H1 (cell line): ENCODE data around the gene MPZ.

Experiments
- CTCF ChIP-seq, 3 experiments: IDR thresholded peaks; 1 replicate in 2 of 3; 2 replicates in 1 of 3; pipeline versions ENCODE4 v1.5.1 to v1.6.1; 2011; ENCODE audit warnings: low read length in 3 of 3, mild to moderate bottlenecking in 3 of 3, inconsistent platforms in 2 of 3, low read depth in 1 of 3, moderate library complexity in 1 of 3; ENCODE audit not compliant: insufficient read depth in 1 of 3; ENCODE audit errors: control extremely low read depth in 1 of 3
- EP300 ChIP-seq, 2 experiments: IDR thresholded peaks; 1 replicate in 1 of 2; 2 replicates in 1 of 2; pipeline ENCODE4 v1.6.1; 2011 to 2012; ENCODE audit warnings: low read depth in 2 of 2, low read length in 2 of 2, mild to moderate bottlenecking in 2 of 2, borderline replicate concordance in 1 of 2, inconsistent platforms in 1 of 2, moderate library complexity in 1 of 2
- RAD21 ChIP-seq, 2 experiments: IDR thresholded peaks in 1 of 2; conservative IDR thresholded peaks in 1 of 2; 2 replicates each; pipeline ENCODE4 v1.6.1; 2011; ENCODE audit warnings: low read depth in 2 of 2, low read length in 2 of 2, improper control_type of control experiment in 1 of 2, inconsistent platforms in 1 of 2, mild to moderate bottlenecking in 1 of 2, moderate library complexity in 1 of 2
- YY1 ChIP-seq: IDR thresholded peaks from 2 replicates; pipeline ENCODE4 v1.6.1; 2011; ENCODE audit warnings: low read depth, mild to moderate bottlenecking, low read length
- ZNF274 ChIP-seq: IDR thresholded peaks from 2 replicates; pipeline ENCODE4 v1.7.0; 2012; ENCODE audit warnings: low read length, borderline replicate concordance; ENCODE audit errors: extremely low read depth
- TF ChIP-seq, protein P1 (sequence below): IDR thresholded peaks from 2 replicates; pipeline ENCODE4 v1.6.1; 2011; ENCODE audit warnings: low read length, improper control_type of control experiment

DNA sequence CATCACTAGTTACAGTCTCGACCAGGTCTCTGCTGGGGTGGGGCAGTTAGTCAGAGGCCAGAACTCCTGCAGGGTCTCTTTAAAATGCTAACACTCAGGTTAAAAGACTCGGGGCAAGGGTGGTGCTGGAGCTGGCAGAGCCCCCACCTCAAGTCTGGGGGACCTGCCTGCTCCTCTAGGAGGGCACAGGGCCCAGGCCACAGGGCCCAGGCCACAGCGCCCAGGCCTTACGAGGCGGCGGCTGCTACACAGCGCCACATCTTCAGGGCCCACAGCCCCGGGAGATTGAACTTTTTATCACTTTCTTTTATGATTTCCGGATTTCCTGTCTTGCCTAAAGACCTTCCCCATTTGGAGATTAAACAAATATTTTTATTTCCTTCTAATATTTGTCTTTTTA lies 10.4 kb downstream of the MPZ start:
- TF ChIP-seq RAD21 (IDR thresholded peaks at IDR 0.05 in 1 of 2, conservative IDR thresholded peaks at IDR 0.05 in 1 of 2; ENCODE audit: low read depth in 2 of 2, low read length in 2 of 2), result no peak
- TF ChIP-seq CTCF (IDR thresholded peaks at IDR 0.05; ENCODE audit: control extremely low read depth in 1 of 3, insufficient read depth in 1 of 3, low read depth in 1 of 3, low read length in 3 of 3), result no peak
- TF ChIP-seq YY1, result no peak
- TF ChIP-seq ZNF274, result no peak
- TF ChIP-seq EP300 (IDR thresholded peaks at IDR 0.05; ENCODE audit: borderline replicate concordance in 1 of 2, low read depth in 2 of 2, low read length in 2 of 2), result no peak
- TF ChIP-seq, protein P1, sequence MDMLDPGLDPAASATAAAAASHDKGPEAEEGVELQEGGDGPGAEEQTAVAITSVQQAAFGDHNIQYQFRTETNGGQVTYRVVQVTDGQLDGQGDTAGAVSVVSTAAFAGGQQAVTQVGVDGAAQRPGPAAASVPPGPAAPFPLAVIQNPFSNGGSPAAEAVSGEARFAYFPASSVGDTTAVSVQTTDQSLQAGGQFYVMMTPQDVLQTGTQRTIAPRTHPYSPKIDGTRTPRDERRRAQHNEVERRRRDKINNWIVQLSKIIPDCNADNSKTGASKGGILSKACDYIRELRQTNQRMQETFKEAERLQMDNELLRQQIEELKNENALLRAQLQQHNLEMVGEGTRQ, result no peak
